PC-3 (cell line): ENCODE measurements around the gene ATXN7L2. TPM values are rescaled to one million over a fixed set of nuclear protein-coding genes. Genes with fewer than 3 reads are reported as not detected.

Experiments used
- ATAC-seq: fragments of 200-7000 bp; cut with Tn5 transposase; 2 replicates; pipeline ENCODE4 v1.9.1; 2020; ENCODE audit warnings: mild to moderate bottlenecking, moderate library complexity
- BruUV-seq: library from RNA; stranded (reverse); fragments of 400-500 nt; replicated peaks from 2 replicates; lab custom pipeline; 2021; lab: Mats Ljungman, UMichigan
- CTCF ChIA-PET: fragments of 300-600 bp; sonication (Branson Sonifier 250); formaldehyde crosslinking; loops from one replicate; lab custom pipeline; 2022; ENCODE audit warnings: antibody characterized with exemption; lab: Charles Lee
- POLR2A ChIA-PET: fragments of 300-600 bp; sonication (Branson Sonifier 250); formaldehyde crosslinking; loops from one replicate; lab custom pipeline; 2022; ENCODE audit warnings: antibody characterized with exemption; ENCODE audit not compliant: unreplicated experiment; lab: Charles Lee
- DNase-seq: peaks from one replicate; pipeline ENCODE4 v3.0.0-alpha.2; 2015
- H2AFZ ChIP-seq: fragments of 300-600 bp; sonication (generic); 2 replicates; pipeline ENCODE4 v1.6.0; 2016; ENCODE audit warnings: antibody characterized with exemption, low read length
- H3F3A ChIP-seq: fragments of 300-600 bp; sonication (generic); one replicate; pipeline ENCODE4 v1.6.0; 2017; ENCODE audit warnings: antibody characterized with exemption, low read length, control low read depth, mild to moderate bottlenecking; ENCODE audit not compliant: unreplicated experiment
- H3K27ac ChIP-seq: fragments of 300-600 bp; sonication (generic); 2 replicates; pipeline ENCODE4 v1.5.1; 2016; ENCODE audit warnings: mild to moderate bottlenecking, low read length
- H3K27me3 ChIP-seq: fragments of 300-600 bp; sonication (generic); 2 replicates; pipeline ENCODE4 v1.6.1; 2016; ENCODE audit warnings: low read length, mixed read lengths
- H3K36me3 ChIP-seq: fragments of 300-600 bp; sonication (generic); 2 replicates; pipeline ENCODE4 v1.6.1; 2016; ENCODE audit warnings: low read depth, mixed run types, low read length, mixed read lengths
- H3K4me1 ChIP-seq: fragments of 300-600 bp; sonication (generic); 2 replicates; pipeline ENCODE4 v1.5.1; 2016; ENCODE audit warnings: low read length; ENCODE audit not compliant: insufficient read depth
- H3K4me2 ChIP-seq: fragments of 300-600 bp; sonication (generic); 2 replicates; pipeline ENCODE4 v1.6.0; 2016; ENCODE audit warnings: low read length
- H3K4me3 ChIP-seq: fragments of 300-600 bp; sonication (generic); 2 replicates; pipeline ENCODE4 v1.5.1; 2016; ENCODE audit warnings: mild to moderate bottlenecking, low read length, mixed read lengths
- H3K79me2 ChIP-seq: fragments of 300-600 bp; sonication (generic); 2 replicates; pipeline ENCODE4 v1.6.1; 2017; ENCODE audit warnings: low read length, mixed read lengths
- H3K9ac ChIP-seq: fragments of 300-600 bp; sonication (generic); 2 replicates; pipeline ENCODE4 v1.6.0; 2016; ENCODE audit warnings: mild to moderate bottlenecking, low read length
- H3K9me2 ChIP-seq: fragments of 300-600 bp; sonication (generic); replicated peaks from 2 replicates; pipeline ENCODE4 v1.6.1; 2016; ENCODE audit warnings: mixed run types, low read length, mixed read lengths
- H3K9me3 ChIP-seq: fragments of 300-600 bp; sonication (generic); 2 replicates; pipeline ENCODE4 v1.6.1; 2016; ENCODE audit warnings: low read length, mixed read lengths
- H4K20me1 ChIP-seq: fragments of 300-600 bp; sonication (generic); 2 replicates; pipeline ENCODE4 v1.6.1; 2016; ENCODE audit warnings: low read length, mixed read lengths
- EZH2 ChIP-seq: fragments of 300-600 bp; sonication (generic); IDR thresholded peaks from one replicate; pipeline ENCODE4 v1.6.1; 2017; ENCODE audit warnings: antibody characterized with exemption, mild to moderate bottlenecking, low read length; ENCODE audit not compliant: unreplicated experiment
- EZH2phosphoT487 ChIP-seq: fragments of 300-600 bp; sonication (generic); IDR thresholded peaks from 2 replicates; pipeline ENCODE4 v1.6.1; 2018; ENCODE audit warnings: mild to moderate bottlenecking, antibody characterized with exemption, low read length, borderline replicate concordance
- intact Hi-C: fragments of 100-400 bp; cut with micrococcal nuclease; formaldehyde crosslinking; loops from 2 replicates; pipeline ENCODE4 v1.9.0; 2023
- total RNA-seq: library from RNA; depleted of rRNA; stranded (reverse); fragments of >200 nt; gene quantifications from 2 replicates; pipeline ENCODE4 v1.2.3, GENCODE V29; 2014
- TF ChIP-seq, protein P1 (sequence below): fragments of 300-600 bp; sonication (generic); conservative IDR thresholded peaks from 2 replicates; pipeline ENCODE4 v1.5.1; 2017; ENCODE audit warnings: antibody characterized with exemption, low read depth, mild to moderate bottlenecking, low read length

Gene ATXN7L2
- total RNA-seq, 1 experiment from 2014 or later = 9.4 TPM

- no peaks in the 10 kb centered on the region for H3K4me1 ChIP-seq
- H4K20me1 ChIP-seq = no peaks in the 10 kb centered on the region
- no peak for ATAC-seq
- peak within 1 kb of the TSS; percentile 35; the same call in 1 of the 2 replicates for H3K4me3 ChIP-seq
- intact Hi-C loops = no loop called here
- POLR2A ChIA-PET = no interaction called here
- DNase-seq = no peak
- no peaks in the 10 kb centered on the region for H3K36me3 ChIP-seq
- H3K27me3 ChIP-seq = peaks cover 94% of the 10 kb centered on the region
- no TSS peak for BruUV-seq
- peak within 1 kb of the TSS; percentile 46 for H3K4me2 ChIP-seq
- no peak for TF ChIP-seq EZH2
- TF ChIP-seq, protein P1, sequence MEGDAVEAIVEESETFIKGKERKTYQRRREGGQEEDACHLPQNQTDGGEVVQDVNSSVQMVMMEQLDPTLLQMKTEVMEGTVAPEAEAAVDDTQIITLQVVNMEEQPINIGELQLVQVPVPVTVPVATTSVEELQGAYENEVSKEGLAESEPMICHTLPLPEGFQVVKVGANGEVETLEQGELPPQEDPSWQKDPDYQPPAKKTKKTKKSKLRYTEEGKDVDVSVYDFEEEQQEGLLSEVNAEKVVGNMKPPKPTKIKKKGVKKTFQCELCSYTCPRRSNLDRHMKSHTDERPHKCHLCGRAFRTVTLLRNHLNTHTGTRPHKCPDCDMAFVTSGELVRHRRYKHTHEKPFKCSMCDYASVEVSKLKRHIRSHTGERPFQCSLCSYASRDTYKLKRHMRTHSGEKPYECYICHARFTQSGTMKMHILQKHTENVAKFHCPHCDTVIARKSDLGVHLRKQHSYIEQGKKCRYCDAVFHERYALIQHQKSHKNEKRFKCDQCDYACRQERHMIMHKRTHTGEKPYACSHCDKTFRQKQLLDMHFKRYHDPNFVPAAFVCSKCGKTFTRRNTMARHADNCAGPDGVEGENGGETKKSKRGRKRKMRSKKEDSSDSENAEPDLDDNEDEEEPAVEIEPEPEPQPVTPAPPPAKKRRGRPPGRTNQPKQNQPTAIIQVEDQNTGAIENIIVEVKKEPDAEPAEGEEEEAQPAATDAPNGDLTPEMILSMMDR = no peak
- TF ChIP-seq EZH2phosphoT487 = no peak
- CTCF ChIA-PET = no interaction called here
- H3F3A ChIP-seq = no peaks in the 10 kb centered on the region
- H3K9ac ChIP-seq = no peak within 1 kb of the TSS
- no peaks in the 10 kb centered on the region for H3K79me2 ChIP-seq
- H3K9me3 ChIP-seq = no peaks in the 10 kb centered on the region
- no peaks in the 10 kb centered on the region for H3K9me2 ChIP-seq
- H2AFZ ChIP-seq = 0 out of 2 replicates have a peak within 1 kb of the TSS, but pooled peaks have one; percentile 38
- no peak within 1 kb of the TSS for H3K27ac ChIP-seq
Measured at GRCh38 chr1:109466452-109467300, 17.0 kb upstream of the ATXN7L2 start, which contains the start of gene SYPL2. TSS of gene SYPL2 (plus strand) at chr1:109466546. CDS start at chr1:109466844, 298 bp downstream.

- no peaks in the 10 kb centered on the region for H3K79me2 ChIP-seq
- H3K27me3 ChIP-seq = peaks cover 94% of the 10 kb centered on the region
- ChIA-PET CTCF (no interaction called here), POLR2A (no interaction called here)
- H3K9me2 ChIP-seq = no peaks in the 10 kb centered on the region
- no peak for DNase-seq
- no TSS peak for BruUV-seq
- H4K20me1 ChIP-seq = no peaks in the 10 kb centered on the region
- intact Hi-C loops = no loop called here
- no peaks in the 10 kb centered on the region for H3K36me3 ChIP-seq
- no peak overlapping the region for H3K4me2 ChIP-seq
- H2AFZ ChIP-seq = no peak overlapping the region
- no peaks in the 10 kb centered on the region for H3K4me1 ChIP-seq
- H3F3A ChIP-seq = no peaks in the 10 kb centered on the region
- no peak overlapping the region for H3K27ac ChIP-seq
- no peak for ATAC-seq
- no peak overlapping the region for H3K9ac ChIP-seq
- H3K9me3 ChIP-seq = no peaks in the 10 kb centered on the region
- TF ChIP-seq EZH2 (no peak), EZH2phosphoT487 (no peak)
- TF ChIP-seq, protein P1 = no peak
- no peak overlapping the region for H3K4me3 ChIP-seq
Measured at GRCh38 chr1:109467301-109467777, 16.4 kb upstream of the ATXN7L2 start.

GRCh38 chr1:109468061-109468460 lies 15.6 kb upstream of the ATXN7L2 start:
- TF ChIP-seq EZH2 = no peak
- no peak for TF ChIP-seq EZH2phosphoT487
- TF ChIP-seq, protein P1 = no peak
- H3K79me2 ChIP-seq = no peaks in the 10 kb centered on the region
- H3K36me3 ChIP-seq = no peaks in the 10 kb centered on the region
- H3K27ac ChIP-seq = no peak overlapping the region
- BruUV-seq = no TSS peak
- CTCF ChIA-PET = no interaction called here
- DNase-seq = no peak
- no peaks in the 10 kb centered on the region for H3F3A ChIP-seq
- peaks cover 94% of the 10 kb centered on the region for H3K27me3 ChIP-seq
- POLR2A ChIA-PET = no interaction called here
- no peaks in the 10 kb centered on the region for H3K9me2 ChIP-seq
- H3K9me3 ChIP-seq = no peaks in the 10 kb centered on the region
- intact Hi-C loops = no loop called here
- no peak overlapping the region for H2AFZ ChIP-seq
- no peak overlapping the region for H3K4me2 ChIP-seq
- H3K4me1 ChIP-seq = no peaks in the 10 kb centered on the region
- H3K9ac ChIP-seq = no peak overlapping the region
- H4K20me1 ChIP-seq = no peaks in the 10 kb centered on the region
- ATAC-seq = no peak
- H3K4me3 ChIP-seq = no peak overlapping the region
